Stimulated activated effector memory CD8-positive, alpha-beta T cell treated with anti-CD3 and anti-CD28 coated beads, Interleukin-12 subunit alpha, Interleukin-12 subunit beta, amount 100 ng/mL, for 72 hours (primary cell): ENCODE data around the gene YPEL4.

Experiments
- ATAC-seq: fragments of 150-1000 bp; cut with Tn5 transposase; 2 replicates; pipeline ENCODE4 v1.10.0; 2021
- DNase-seq, 2 donors: peaks; one replicate each; pipeline ENCODE4 v3.0.0; 2021 to 2022; ENCODE audit warnings: low spot score in 2 of 2
- H3K27ac Mint-ChIP-seq: one replicate; pipeline ENCODE4 v1.8.0; 2022; ENCODE audit warnings: mild to moderate bottlenecking, mixed read lengths
- H3K36me3 Mint-ChIP-seq: one replicate; pipeline ENCODE4 v1.8.0; 2022; ENCODE audit warnings: mild to moderate bottlenecking, mixed read lengths
- H3K4me1 Mint-ChIP-seq: one replicate; pipeline ENCODE4 v1.8.0; 2022; ENCODE audit warnings: mixed read lengths
- H3K4me3 Mint-ChIP-seq: one replicate; pipeline ENCODE4 v1.8.0; 2022; ENCODE audit warnings: mild to moderate bottlenecking, mixed read lengths
- H3K9me3 Mint-ChIP-seq: one replicate; pipeline ENCODE4 v1.8.0; 2022; ENCODE audit warnings: mixed read lengths

YPEL4 gene

GRCh38 chr11:57644748-57645688, 4.7 kb downstream of the YPEL4 start:
- peak; percentile 82 for ATAC-seq
- H3K4me1 Mint-ChIP-seq = peaks cover 36% of the 10 kb centered on the region
- peak; percentile 83 to 91 for DNase-seq
- H3K4me3 Mint-ChIP-seq = no peak overlapping the region
- H3K36me3 Mint-ChIP-seq = no peaks in the 10 kb centered on the region
- no peak overlapping the region for H3K27ac Mint-ChIP-seq
- H3K9me3 Mint-ChIP-seq = no peaks in the 10 kb centered on the region

GRCh38 chr11:57643802-57644201, 5.9 kb downstream of the YPEL4 start:
- Mint-ChIP-seq H3K4me3 (no peak overlapping the region), H3K27ac (no peak overlapping the region), H3K9me3 (no peaks in the 10 kb centered on the region), H3K4me1 (peaks cover 31% of the 10 kb centered on the region), H3K36me3 (no peaks in the 10 kb centered on the region)
- no peak for ATAC-seq
- DNase-seq = no peak

- H3K36me3 Mint-ChIP-seq = no peaks in the 10 kb centered on the region
- no peak for DNase-seq
- H3K9me3 Mint-ChIP-seq = no peaks in the 10 kb centered on the region
- peak; percentile 48 for ATAC-seq
- H3K4me3 Mint-ChIP-seq = no peak overlapping the region
- H3K4me1 Mint-ChIP-seq = peaks cover 23% of the 10 kb centered on the region
- H3K27ac Mint-ChIP-seq = no peak overlapping the region
Observed at GRCh38 chr11:57641011-57641807, 8.5 kb downstream of the YPEL4 start.

- Mint-ChIP-seq H3K4me3 (peak overlapping the region; percentile 79), H3K4me1 (peaks cover 19% of the 10 kb centered on the region), H3K9me3 (no peaks in the 10 kb centered on the region), H3K36me3 (no peaks in the 10 kb centered on the region), H3K27ac (no peak overlapping the region)
- ATAC-seq (no peak), DNase-seq (no peak)
Observed at GRCh38 chr11:57640068-57640800, 9.5 kb downstream of the YPEL4 start.

GRCh38 chr11:57639321-57640067, 10.2 kb downstream of the YPEL4 start:
- DNase-seq (no peak), ATAC-seq (peak; percentile 11)
- H3K9me3 Mint-ChIP-seq = no peaks in the 10 kb centered on the region

GRCh38 chr11:57638811-57639320, 10.8 kb downstream of the YPEL4 start:
- H3K4me1 Mint-ChIP-seq = peaks cover 19% of the 10 kb centered on the region
- DNase-seq (no peak), ATAC-seq (peak; percentile 51)
- H3K27ac Mint-ChIP-seq = peak overlapping the region; percentile 43
- H3K36me3 Mint-ChIP-seq = no peaks in the 10 kb centered on the region
- peak overlapping the region; percentile 79 for H3K4me3 Mint-ChIP-seq
- no peaks in the 10 kb centered on the region for H3K9me3 Mint-ChIP-seq

More at GRCh38 chr11:57639321-57640067, 10.2 kb downstream of the YPEL4 start:
- H3K4me3 Mint-ChIP-seq = peak overlapping the region; percentile 79
- H3K27ac Mint-ChIP-seq = peak overlapping the region; percentile 43
- H3K4me1 Mint-ChIP-seq = peaks cover 19% of the 10 kb centered on the region
- no peaks in the 10 kb centered on the region for H3K36me3 Mint-ChIP-seq

- Mint-ChIP-seq H3K36me3 (no peaks in the 10 kb centered on the region), H3K27ac (peak overlapping the region; percentile 43), H3K9me3 (no peaks in the 10 kb centered on the region), H3K4me3 (peak overlapping the region; percentile 79), H3K4me1 (peaks cover 19% of the 10 kb centered on the region)
- DNase-seq (no peak), ATAC-seq (peak; percentile 39)
Observed at GRCh38 chr11:57638005-57638781, 11.5 kb downstream of the YPEL4 start.

GRCh38 chr11:57637626-57638004, 12.1 kb downstream of the YPEL4 start:
- H3K9me3 Mint-ChIP-seq = no peaks in the 10 kb centered on the region

GRCh38 chr11:57635246-57635645, 14.5 kb downstream of the YPEL4 start:
- Mint-ChIP-seq H3K9me3 (no peaks in the 10 kb centered on the region), H3K36me3 (no peaks in the 10 kb centered on the region), H3K4me3 (no peak overlapping the region), H3K27ac (no peak overlapping the region), H3K4me1 (peaks cover 19% of the 10 kb centered on the region)
- DNase-seq = no peak
- no peak for ATAC-seq

More at GRCh38 chr11:57637626-57638004, 12.1 kb downstream of the YPEL4 start:
- DNase-seq = no peak
- peaks cover 19% of the 10 kb centered on the region for H3K4me1 Mint-ChIP-seq
- H3K27ac Mint-ChIP-seq = peak overlapping the region; percentile 43
- peak overlapping the region; percentile 79 for H3K4me3 Mint-ChIP-seq
- ATAC-seq = no peak
- H3K36me3 Mint-ChIP-seq = no peaks in the 10 kb centered on the region

- no peak overlapping the region for H3K27ac Mint-ChIP-seq
- no peaks in the 10 kb centered on the region for H3K9me3 Mint-ChIP-seq
- H3K4me1 Mint-ChIP-seq = peaks cover 17% of the 10 kb centered on the region
- no peak for DNase-seq
- no peaks in the 10 kb centered on the region for H3K36me3 Mint-ChIP-seq
- H3K4me3 Mint-ChIP-seq = no peak overlapping the region
- ATAC-seq = no peak
Observed at GRCh38 chr11:57634311-57634710, 15.4 kb downstream of the YPEL4 start.

- no peaks in the 10 kb centered on the region for H3K36me3 Mint-ChIP-seq
- H3K9me3 Mint-ChIP-seq = no peaks in the 10 kb centered on the region
- ATAC-seq = no peak
- no peak for DNase-seq
- H3K27ac Mint-ChIP-seq = no peak overlapping the region
- peaks cover 9% of the 10 kb centered on the region for H3K4me1 Mint-ChIP-seq
- no peak overlapping the region for H3K4me3 Mint-ChIP-seq
Observed at GRCh38 chr11:57633394-57634070, 16.2 kb downstream of the YPEL4 start.

GRCh38 chr11:57632116-57632515, 17.6 kb downstream of the YPEL4 start:
- Mint-ChIP-seq H3K4me1 (no peaks in the 10 kb centered on the region), H3K36me3 (no peaks in the 10 kb centered on the region), H3K9me3 (no peaks in the 10 kb centered on the region), H3K4me3 (no peak overlapping the region), H3K27ac (no peak overlapping the region)
- ATAC-seq (no peak), DNase-seq (no peak)

GRCh38 chr11:57630171-57630570, 19.5 kb downstream of the YPEL4 start:
- no peaks in the 10 kb centered on the region for H3K4me1 Mint-ChIP-seq
- no peak for ATAC-seq
- no peak overlapping the region for H3K4me3 Mint-ChIP-seq
- H3K36me3 Mint-ChIP-seq = no peaks in the 10 kb centered on the region
- no peak for DNase-seq
- H3K27ac Mint-ChIP-seq = no peak overlapping the region
- H3K9me3 Mint-ChIP-seq = no peaks in the 10 kb centered on the region
